Muscle of leg (tissue), 11 donors: ENCODE data around the gene RASEF. TPM values are rescaled to one million over a fixed set of nuclear protein-coding genes. Genes with fewer than 3 reads are reported as not detected.

Experiments used
- DNase-seq: peaks from one replicate; pipeline ENCODE4 v3.0.0; 2013
- H3K27ac ChIP-seq: one replicate; pipeline ENCODE4 v1.5.1; 2013; ENCODE audit warnings: mild to moderate bottlenecking, low read length, control low read depth
- H3K27me3 ChIP-seq: one replicate; pipeline ENCODE4 v1.6.1; 2013; ENCODE audit warnings: low read length; ENCODE audit not compliant: control insufficient read depth, insufficient read depth
- H3K36me3 ChIP-seq: one replicate; pipeline ENCODE4 v1.6.1; 2013; ENCODE audit warnings: low read length; ENCODE audit not compliant: control insufficient read depth, insufficient read depth
- H3K4me1 ChIP-seq: one replicate; pipeline ENCODE4 v1.6.1; 2013; ENCODE audit warnings: low read length; ENCODE audit not compliant: control insufficient read depth, insufficient read depth
- H3K4me3 ChIP-seq: one replicate; pipeline ENCODE4 v1.5.1; 2013; ENCODE audit warnings: low read length, control low read depth
- H3K9me3 ChIP-seq: replicated peaks from 2 replicates; pipeline ENCODE4 v1.6.1; 2013; ENCODE audit warnings: low read depth, low read length; ENCODE audit not compliant: control insufficient read depth
- WGBS: methylation state at CpG from one replicate; pipeline ENCODE4 v1.1.5; 2013; ENCODE audit warnings: missing lambda C conversion rate; ENCODE audit not compliant: insufficient coverage; 5-methylcytosine and 5-hydroxymethylcytosine counted together
- polyA plus RNA-seq, 8 donors: library from polyadenylated mRNA; unstranded; fragments of 120-200 nt; gene quantifications; one replicate each; pipeline versions ENCODE4 v1.2.1 to v1.2.3, GENCODE V29; 2013; ENCODE audit warnings: inconsistent platforms in 1 of 8, low replicate concordance in 1 of 8; ENCODE audit not compliant: insufficient read length in 8 of 8, insufficient read depth in 1 of 8
- total RNA-seq: library from RNA; stranded (reverse); fragments of 120-200 nt; gene quantifications from one replicate; pipeline ENCODE4 v1.2.4, GENCODE V29; 2013

The RASEF gene
- total and polyA plus RNA-seq, 9 donors, result 0.30 to 1.3 (median 0.53) TPM

GRCh38 chr9:83060556-83060955 lies 2.4 kb downstream of the RASEF start:
- DNase-seq, result no peak
- H3K9me3 ChIP-seq, result no peaks in the 10 kb centered on the region
- H3K4me3 ChIP-seq, result no peak overlapping the region
- no CpG with 5 or more reads among the region's 3 CpGs for WGBS
- H3K36me3 ChIP-seq, result no peaks in the 10 kb centered on the region
- H3K4me1 ChIP-seq, result peaks cover 9% of the 10 kb centered on the region
- no peak overlapping the region for H3K27ac ChIP-seq
- peaks cover 22% of the 10 kb centered on the region for H3K27me3 ChIP-seq

- Histone ChIP-seq H3K4me1 (peaks cover 9% of the 10 kb centered on the region), H3K9me3 (no peaks in the 10 kb centered on the region), H3K27me3 (peaks cover 20% of the 10 kb centered on the region), H3K4me3 (no peak overlapping the region), H3K36me3 (no peaks in the 10 kb centered on the region), H3K27ac (no peak overlapping the region)
- 83% methylated on average over 1 of the region's 1 CpG for WGBS
- no peak for DNase-seq
Observed at GRCh38 chr9:83059417-83059816, 3.5 kb downstream of the RASEF start.

- no CpG with 5 or more reads among the region's 1 CpG for WGBS
- DNase-seq, result no peak
- Histone ChIP-seq H3K4me3 (no peak overlapping the region), H3K27me3 (peaks cover 9% of the 10 kb centered on the region), H3K27ac (no peak overlapping the region), H3K4me1 (peaks cover 2% of the 10 kb centered on the region), H3K9me3 (no peaks in the 10 kb centered on the region), H3K36me3 (no peaks in the 10 kb centered on the region)
Observed at GRCh38 chr9:83056911-83057310, 6.0 kb downstream of the RASEF start.

GRCh38 chr9:83056174-83056573 lies 6.8 kb downstream of the RASEF start:
- no peak overlapping the region for H3K4me3 ChIP-seq
- H3K27me3 ChIP-seq, result peaks cover 3% of the 10 kb centered on the region
- no peaks in the 10 kb centered on the region for H3K36me3 ChIP-seq
- H3K4me1 ChIP-seq, result no peaks in the 10 kb centered on the region
- H3K9me3 ChIP-seq, result no peaks in the 10 kb centered on the region
- WGBS, result no CpG with 5 or more reads among the region's 2 CpGs
- no peak for DNase-seq
- no peak overlapping the region for H3K27ac ChIP-seq

- 45% methylated on average over 5 of the region's 11 CpGs for WGBS
- no peak for DNase-seq
- H3K4me1 ChIP-seq, result no peaks in the 10 kb centered on the region
- H3K36me3 ChIP-seq, result no peaks in the 10 kb centered on the region
- no peak overlapping the region for H3K4me3 ChIP-seq
- no peak overlapping the region for H3K27ac ChIP-seq
- H3K27me3 ChIP-seq, result no peaks in the 10 kb centered on the region
- no peaks in the 10 kb centered on the region for H3K9me3 ChIP-seq
Observed at GRCh38 chr9:83047839-83048775, 14.8 kb downstream of the RASEF start.

- H3K36me3 ChIP-seq, result no peaks in the 10 kb centered on the region
- H3K27me3 ChIP-seq, result no peaks in the 10 kb centered on the region
- WGBS, result 19% methylated on average over 7 of the region's 7 CpGs
- peak; percentile 22 for DNase-seq
- H3K9me3 ChIP-seq, result no peaks in the 10 kb centered on the region
- H3K27ac ChIP-seq, result no peak overlapping the region
- H3K4me3 ChIP-seq, result no peak overlapping the region
- H3K4me1 ChIP-seq, result no peaks in the 10 kb centered on the region
Observed at GRCh38 chr9:83043597-83043996, 19.3 kb downstream of the RASEF start.

- no peak overlapping the region for H3K27ac ChIP-seq
- no peak overlapping the region for H3K4me3 ChIP-seq
- DNase-seq, result no peak
- no peaks in the 10 kb centered on the region for H3K27me3 ChIP-seq
- H3K36me3 ChIP-seq, result no peaks in the 10 kb centered on the region
- WGBS, result 86% methylated on average over 1 of the region's 1 CpG
- no peaks in the 10 kb centered on the region for H3K4me1 ChIP-seq
- H3K9me3 ChIP-seq, result no peaks in the 10 kb centered on the region
Observed at GRCh38 chr9:83041771-83042170, 21.2 kb downstream of the RASEF start.

- H3K9me3 ChIP-seq, result no peaks in the 10 kb centered on the region
- H3K36me3 ChIP-seq, result no peaks in the 10 kb centered on the region
- no peaks in the 10 kb centered on the region for H3K4me1 ChIP-seq
- 90% methylated on average over 4 of the region's 5 CpGs for WGBS
- no peak overlapping the region for H3K27ac ChIP-seq
- H3K27me3 ChIP-seq, result no peaks in the 10 kb centered on the region
- DNase-seq, result no peak
- no peak overlapping the region for H3K4me3 ChIP-seq
Observed at GRCh38 chr9:83039303-83039702, 23.6 kb downstream of the RASEF start.

- H3K9me3 ChIP-seq, result no peaks in the 10 kb centered on the region
- no peak overlapping the region for H3K4me3 ChIP-seq
- H3K36me3 ChIP-seq, result no peaks in the 10 kb centered on the region
- H3K4me1 ChIP-seq, result no peaks in the 10 kb centered on the region
- WGBS, result 48% methylated on average over 2 of the region's 2 CpGs
- no peak for DNase-seq
- no peaks in the 10 kb centered on the region for H3K27me3 ChIP-seq
- no peak overlapping the region for H3K27ac ChIP-seq
Observed at GRCh38 chr9:83036043-83036442, 26.9 kb downstream of the RASEF start.

GRCh38 chr9:83035143-83035542 lies 27.8 kb downstream of the RASEF start:
- no CpG with 5 or more reads among the region's 2 CpGs for WGBS

More at GRCh38 chr9:83035143-83035542, 27.8 kb downstream of the RASEF start:
- no peak for DNase-seq
- H3K4me3 ChIP-seq, result no peak overlapping the region
- H3K27me3 ChIP-seq, result no peaks in the 10 kb centered on the region
- H3K9me3 ChIP-seq, result no peaks in the 10 kb centered on the region
- H3K36me3 ChIP-seq, result no peaks in the 10 kb centered on the region
- no peak overlapping the region for H3K27ac ChIP-seq
- H3K4me1 ChIP-seq, result no peaks in the 10 kb centered on the region
